HG03135 (cell line): Measurements from ENCODE around the gene MFSD6.

Source experiments
- ATAC-seq: cut with Tn5 transposase; IDR thresholded peaks from one replicate; pipeline ENCODE4 v1.9.1; 2021; ENCODE audit warnings: mild to moderate bottlenecking, moderate library complexity; ENCODE audit not compliant: unreplicated experiment

Gene MFSD6

DNA sequence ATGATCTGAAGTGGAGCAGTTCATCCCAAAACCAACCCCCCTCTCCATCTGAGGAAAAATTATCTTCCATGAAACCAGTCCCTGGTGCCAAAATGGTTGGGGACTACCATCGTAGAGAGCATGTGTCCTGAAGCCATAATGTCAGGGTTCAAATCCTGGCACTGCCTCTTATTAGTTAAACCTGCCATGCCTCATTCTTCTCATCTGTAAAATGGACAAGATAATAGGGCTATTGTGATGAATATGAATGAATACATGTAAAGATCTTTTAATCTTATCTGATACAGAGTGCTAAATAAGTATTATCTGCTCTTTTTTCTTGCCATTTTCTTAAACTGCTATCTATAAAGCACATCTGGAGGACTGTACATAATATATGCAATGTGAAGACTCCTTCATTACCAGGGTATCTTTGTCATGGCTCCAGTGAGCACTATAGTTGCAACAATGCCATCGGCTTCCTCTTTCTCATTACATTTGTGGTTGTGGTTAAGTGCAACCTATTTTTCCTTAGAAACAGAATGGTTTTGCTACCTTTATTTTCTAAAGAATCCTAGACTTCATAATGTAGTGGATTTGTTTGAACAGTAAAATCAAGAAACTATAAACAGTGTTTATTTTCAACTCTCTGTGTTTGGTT, 27.0 kb downstream of the MFSD6 start:
- no peak for ATAC-seq

DNA sequence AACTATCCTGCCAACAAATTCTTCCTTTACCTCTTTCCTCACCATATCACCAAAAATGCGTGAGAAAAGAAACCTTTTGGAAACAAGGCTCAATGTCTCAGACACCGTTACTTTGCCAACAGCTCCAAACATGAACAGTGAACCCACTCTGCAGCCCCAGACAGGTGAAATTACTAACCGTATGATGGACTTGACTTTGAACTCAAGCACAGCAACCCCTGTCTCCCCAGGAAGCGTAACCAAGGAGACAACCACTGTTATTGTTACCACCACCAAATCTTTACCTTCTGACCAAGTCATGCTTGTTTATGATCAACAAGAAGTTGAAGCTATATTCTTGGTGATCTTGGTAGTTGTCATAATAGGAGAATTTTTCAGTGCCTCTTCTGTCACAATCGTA, 28.4 kb downstream of the MFSD6 start:
- no peak for ATAC-seq

DNA sequence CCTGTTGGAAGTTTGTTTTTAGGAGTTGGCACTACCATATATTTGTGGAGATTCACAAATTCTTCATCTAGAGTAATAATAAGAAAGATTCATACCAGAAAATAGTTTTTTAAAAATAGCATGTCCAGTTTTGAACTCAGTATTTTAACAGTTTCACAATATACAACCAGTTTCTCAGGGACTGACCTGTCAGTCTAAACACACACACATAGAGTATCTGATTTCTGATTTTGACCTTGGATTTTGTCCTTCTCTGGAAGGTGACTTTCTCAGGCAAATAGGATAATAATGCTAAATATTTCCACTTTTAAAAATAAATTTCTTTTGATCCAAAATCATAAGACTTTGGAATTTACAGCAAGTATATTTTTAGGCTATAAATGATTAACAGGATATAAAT, 32.0 kb downstream of the MFSD6 start:
- ATAC-seq, result no peak

DNA sequence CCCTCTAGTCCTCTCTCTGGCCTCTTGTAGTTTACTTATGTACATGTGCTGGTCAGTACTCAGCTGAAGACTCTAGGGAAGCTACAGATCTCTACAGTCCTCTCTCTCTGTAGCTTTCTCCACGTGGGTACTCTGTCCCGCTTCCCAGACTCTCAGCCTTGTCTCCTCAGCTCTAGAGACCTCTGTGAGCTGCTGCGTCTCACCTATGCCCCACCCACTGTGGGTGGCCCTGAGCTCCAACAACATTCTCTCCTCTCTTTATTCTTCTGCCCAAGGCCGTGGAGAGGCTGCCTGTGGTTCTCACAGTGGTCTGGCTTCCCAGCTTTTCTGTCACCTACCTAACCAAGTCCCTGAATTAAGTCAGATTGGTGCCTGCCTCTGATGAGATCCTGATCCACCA, 33.4 kb downstream of the MFSD6 start:
- no peak for ATAC-seq

DNA sequence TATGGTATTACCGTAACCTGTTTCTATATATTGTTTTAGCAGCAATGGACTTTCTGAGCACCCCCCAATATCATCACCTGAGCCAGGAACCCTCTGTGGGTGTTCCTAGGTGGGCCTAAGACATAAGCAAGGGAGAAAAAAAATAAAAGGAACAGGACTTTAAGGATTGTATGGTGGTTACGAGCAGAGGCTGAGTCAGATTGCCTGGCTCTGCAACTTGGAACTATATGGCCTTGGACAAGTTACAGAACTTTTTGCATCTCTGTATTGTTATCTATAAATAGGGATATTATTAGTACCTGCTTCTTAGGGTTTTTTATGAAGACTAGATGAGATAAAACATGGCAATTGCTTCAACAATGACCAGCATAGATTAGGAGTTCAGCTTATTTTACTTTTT, 34.9 kb downstream of the MFSD6 start:
- ATAC-seq, result no peak

DNA sequence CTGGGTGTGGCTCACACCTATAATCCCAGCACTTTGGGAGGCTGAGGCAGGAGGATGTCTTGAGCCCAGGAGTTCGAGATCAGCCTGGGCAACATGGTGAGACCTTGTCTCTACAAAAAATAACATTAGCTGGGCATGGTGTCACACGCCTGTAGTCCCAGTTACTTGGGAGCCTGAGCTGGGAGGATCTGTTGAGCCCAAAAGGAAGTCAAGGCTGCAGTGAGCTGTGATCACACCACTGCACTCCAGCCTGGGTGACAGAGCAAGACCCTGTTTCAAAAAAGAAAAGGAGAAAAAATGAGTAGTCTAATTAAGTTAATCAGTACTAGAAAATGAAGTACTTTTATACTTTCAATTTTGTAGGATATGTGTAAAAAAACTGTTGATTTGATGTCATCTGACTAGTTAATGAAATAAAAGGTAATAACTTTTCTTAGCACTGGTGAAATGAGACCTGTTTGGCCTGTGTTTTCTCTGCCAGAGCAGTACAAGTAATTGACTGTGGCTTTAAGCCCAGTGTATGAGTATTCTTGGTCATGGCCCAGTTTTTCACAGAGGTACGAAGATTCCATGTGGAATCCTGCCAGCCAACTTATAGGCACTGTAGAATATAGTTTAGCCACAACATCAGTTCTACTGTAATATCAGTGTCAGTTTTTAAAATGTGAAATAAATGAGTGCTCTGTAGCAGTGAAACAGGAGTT, 35.8 kb downstream of the MFSD6 start:
- no peak for ATAC-seq

DNA sequence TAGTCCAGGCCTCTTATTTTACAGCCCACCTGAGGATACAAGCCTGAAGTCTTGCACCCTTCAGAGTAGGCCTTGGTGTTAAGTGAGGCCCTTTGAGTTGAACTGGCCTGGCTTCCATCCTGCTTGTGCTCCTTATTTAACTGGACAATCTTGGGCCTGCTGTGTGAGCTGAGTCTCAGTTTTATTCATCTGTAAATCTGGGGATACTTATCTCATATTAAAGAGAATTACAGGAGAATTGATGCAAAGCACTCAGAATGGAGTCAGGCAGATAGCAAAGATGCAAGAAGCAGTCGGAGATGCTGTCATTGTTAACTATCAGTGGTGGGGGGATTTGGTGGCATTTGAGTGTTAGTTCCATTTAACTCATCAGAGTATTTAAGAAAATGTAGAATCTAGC, 36.8 kb downstream of the MFSD6 start:
- no peak for ATAC-seq

DNA sequence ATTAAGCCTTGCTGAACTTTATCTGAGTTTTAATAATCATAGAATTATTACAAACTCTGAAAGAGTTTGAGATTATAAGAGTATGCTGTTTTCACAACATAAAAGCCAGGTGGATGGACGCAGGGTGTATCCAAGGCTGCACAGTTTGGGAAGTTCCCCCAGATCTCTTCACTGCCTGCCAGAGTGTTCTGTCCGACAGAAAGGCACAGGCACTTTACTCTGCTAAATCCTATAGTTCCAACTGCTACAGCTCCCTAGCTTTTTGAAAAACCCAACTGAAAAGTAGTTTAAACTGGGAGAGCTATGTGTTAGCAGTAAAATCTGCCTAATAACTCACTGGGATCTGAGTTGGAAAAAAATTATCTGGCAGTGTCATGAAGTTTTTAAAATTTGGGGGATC, 38.0 kb downstream of the MFSD6 start:
- ATAC-seq, result no peak

DNA sequence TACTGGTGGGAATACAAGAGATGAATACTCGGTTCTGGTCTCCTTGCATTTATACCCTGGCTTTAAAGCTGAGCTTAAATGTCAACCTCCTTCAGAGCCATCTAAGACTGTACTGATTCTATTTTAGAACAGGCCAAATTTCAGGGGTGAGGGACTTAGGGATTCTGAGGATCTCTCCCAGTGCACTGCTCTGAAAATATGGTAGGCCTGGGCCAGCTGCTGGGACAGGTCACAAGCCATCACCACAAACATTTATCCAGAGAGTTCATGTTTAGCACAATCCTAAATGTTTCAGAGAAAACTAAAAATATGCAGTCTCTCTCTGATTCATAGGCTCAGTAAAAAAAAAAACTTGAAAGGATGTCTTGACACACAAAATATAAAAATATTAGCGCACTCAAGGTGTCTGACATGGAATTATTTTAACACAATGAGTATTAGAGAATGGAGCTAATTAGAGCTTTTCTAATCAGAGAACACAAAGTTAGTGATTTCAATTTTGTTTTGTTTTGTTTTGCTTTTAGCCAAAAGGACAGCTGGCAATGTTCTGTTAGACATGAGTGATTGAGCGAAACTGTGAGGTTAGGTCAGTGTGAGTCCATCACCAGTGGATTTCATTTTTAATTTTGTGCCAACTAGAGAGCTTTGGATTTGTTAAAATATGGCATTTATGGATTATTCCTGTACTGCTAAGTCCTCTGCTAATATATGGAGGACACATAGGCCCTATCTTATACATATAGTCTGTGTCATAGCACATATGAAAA, 38.8 kb downstream of the MFSD6 start:
- no peak for ATAC-seq

DNA sequence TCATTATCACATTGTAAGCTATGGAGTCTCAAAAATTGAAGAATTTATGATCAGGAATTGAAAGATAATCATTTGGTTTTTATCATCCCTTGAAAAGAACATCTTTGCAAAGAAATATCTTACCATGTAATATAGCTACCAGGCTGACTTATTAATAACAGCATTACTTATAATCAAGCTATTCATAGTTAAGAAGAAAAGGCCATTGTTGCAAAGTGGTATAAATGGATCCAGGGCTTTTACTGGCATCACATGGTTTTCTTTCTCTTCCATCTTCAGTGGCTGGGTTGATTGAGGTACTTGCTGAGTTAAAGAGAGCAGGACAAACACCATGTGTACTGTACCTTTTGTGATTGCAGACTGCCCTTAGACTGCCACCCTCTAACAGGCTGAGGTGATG, 39.6 kb downstream of the MFSD6 start:
- no peak for ATAC-seq

DNA sequence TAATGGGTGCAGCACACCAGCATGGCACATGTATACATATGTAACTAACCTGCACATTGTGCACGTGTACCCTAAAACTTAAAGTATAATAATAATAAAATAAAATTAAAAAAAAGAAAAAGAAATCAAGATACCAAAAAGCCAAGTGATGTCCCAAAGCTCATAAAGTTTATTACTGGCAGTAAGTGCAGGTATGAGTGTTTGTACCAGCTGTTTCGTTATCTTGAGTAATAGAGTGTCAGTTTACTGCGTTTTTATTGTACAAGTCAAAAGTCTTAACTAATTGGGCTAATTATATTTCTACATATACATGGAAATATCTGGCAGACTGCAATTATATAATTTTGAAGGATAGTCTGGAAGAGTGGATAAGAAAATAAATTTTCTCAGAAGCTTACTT, 41.8 kb downstream of the MFSD6 start:
- ATAC-seq, result no peak

DNA sequence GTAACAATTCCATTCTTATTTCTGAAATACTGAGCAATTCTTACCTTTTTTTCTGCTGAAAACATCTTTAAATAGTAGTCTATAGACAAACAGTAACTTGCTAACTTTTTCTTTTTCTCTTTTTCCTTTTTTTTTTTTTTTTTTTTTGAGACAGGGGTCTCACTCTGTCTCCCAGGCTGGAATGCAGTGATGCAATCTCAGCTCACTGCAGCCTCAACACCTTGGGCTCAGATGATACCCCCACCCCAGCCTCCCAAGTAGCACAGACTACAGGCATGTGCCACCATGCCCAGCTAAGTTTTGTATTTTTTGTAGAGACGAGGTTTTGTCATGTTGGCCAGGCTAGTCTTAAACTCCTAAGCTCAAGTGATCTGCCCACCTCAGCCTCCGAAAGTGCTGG, 42.2 kb downstream of the MFSD6 start:
- no peak for ATAC-seq

DNA sequence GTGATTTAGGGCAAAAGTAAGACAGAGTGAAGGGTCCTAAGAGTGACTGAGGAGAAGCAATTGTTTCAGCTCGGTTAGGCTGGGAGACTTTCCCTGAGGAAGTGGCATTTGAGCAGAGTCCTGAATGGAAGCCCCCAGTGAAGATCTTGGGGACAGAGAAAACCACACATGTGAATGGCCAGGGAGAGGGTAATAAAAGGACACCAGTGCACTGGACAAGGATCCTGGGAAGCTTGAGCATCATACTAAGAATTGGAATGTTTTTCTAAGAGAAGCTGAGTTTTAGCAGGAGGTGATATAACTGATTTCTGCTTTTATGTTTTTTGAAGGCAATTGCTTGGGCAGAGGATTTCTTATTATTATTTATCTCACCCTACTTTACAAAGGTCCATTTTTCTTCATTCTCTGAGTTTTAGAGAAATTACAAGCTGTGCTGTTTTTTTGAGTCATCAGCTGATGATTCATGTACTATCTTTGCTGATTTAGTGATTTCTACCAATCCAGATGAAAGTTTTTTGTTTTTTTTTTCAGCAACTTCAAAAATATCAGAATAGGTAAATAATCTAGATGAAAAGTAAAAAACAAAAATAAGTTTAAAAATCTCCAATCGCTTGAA, 43.5 kb downstream of the MFSD6 start:
- ATAC-seq, result no peak

DNA sequence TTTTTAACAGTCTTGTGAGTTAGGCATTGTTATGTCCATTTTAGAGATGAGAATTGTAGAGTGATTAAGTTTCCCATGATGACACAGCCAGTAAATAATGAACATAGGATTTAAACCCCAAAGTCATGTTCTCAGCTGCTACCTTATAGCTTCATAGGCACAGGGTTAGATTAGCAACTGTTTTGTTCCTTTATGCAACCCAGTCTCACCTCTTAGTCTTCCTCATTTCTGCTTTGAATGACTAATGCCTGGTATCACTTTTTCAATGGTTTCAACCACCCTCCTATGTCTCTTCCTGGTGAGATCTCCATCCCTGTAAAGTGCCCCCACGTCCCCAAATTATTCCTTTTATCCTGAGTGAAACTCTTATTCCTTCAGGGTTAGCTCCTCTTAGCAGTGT, 44.3 kb downstream of the MFSD6 start:
- no peak for ATAC-seq

DNA sequence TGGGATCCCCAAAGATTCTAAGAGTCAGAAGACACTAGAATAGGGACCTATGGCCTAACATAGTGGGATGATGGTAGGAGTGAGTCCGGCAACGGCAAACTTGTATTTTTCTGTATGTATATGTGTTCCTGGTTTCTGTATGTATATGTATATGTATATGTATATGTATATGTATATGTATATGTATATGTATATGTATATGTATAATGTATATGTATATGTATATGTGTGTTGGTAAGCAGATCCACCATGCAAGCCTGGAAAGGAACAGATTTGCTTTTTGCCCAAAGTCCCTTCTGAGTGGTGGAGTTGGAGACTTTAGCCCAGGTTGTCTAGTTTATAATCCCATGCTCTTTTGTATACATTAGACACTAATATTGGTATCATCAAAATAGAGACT, 46.6 kb downstream of the MFSD6 start:
- no peak for ATAC-seq

DNA sequence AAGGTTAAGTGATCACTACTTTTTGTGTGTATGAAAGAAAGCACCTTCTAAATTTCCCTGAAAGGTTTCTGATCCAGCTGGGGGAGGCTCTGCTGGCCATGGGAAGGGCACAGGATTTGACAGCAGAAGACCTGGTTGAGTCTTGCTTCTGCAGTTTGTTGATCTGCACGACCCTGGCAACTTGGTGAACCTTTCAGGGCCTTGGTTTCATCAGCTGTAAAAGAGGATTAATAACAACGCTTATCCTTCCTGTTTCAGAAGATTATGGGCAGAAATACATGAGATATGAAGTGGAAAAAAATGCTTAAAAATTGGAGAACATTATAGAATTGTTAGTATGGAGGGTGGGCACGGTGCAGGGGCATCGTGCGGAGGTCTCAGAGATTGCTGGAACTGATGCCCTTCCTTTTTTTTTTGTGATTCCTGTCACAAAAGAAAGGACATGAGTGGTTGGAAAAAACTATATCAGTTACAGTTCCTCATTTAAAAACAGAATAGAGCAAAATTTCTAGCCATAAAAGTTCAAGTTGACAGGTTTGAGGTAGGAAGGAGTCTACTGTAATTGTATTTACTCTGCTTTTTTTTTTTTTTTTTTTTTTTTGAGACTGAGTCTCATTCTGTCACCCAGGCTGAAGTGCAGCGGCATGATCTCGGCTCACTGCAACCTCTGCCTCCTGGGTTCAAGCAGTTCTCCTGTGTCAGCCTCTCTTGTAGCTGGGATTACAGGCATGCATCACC, 47.4 kb downstream of the MFSD6 start:
- ATAC-seq, result no peak

DNA sequence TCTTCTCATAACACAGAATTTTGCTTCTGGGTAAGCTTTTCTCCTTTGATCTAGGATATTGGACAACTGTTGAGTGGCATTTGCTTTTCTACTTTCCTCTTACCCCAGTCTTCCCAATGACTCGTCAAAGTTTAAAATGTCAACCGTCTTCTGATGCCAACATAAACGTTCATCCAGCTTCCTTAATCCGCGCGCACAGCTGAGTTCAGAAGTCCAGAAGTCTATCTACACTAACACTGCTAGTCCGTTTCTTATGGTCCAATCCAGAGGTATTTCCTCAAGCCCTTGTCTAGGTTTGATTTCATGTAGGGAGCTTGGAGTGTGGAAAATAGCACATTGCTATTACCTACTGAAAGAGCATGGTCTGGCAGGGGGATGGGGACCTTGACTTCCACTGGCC, 48.7 kb downstream of the MFSD6 start:
- no peak for ATAC-seq

DNA sequence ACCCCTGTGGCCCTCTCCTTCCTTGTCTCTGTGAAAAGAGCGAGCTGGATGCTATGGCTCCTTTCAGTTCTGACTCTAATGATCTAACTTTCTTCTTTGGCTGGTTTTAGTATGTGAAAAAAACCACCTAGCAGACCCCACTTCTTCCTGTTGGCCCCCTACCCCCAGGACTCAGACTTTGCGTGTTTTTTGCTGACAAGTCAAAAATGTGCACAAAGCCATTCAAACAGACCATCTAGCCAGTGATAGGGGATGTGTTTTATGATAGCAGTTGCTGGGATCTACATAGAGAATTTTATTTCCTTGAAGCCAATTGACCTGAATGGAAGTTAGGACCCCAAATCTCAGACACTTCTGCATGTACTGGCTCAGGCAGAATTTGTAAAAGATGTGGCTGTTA, 49.1 kb downstream of the MFSD6 start:
- no peak for ATAC-seq

DNA sequence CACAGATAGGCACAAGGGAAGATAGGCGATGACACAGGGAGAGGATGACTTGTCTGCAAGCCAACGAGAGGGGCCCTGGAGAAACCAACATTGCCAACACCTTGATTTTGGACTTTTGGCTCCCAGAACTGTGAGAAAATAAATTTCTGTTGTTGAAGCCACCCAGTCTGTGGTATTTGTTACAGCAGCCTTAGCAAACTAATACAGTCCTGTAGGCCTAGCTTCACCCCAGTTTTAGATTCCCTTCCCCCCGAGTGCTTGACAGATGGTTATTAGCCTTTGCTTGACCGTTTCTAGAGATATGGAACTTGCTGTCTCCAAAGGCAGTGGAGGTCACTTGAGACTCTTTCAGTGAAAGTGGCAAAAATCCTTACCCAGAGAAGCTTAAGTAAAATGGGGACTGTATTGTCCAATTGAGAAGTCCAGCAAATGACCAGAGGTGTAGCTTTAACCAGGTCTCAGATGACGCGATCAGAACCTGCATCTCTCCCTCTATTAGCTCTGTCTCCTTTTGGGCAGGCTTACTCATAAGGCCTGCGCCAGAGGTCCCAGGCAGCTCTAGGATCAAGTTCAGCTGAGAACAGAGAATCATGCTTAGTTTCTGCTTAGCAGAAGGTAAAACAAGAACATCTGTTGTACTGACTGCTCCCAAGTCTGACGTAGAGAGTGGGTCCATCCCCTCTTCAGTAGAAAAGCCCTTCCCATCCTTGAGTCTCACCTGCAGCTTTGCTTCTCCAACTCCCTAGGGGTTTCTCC, 50.4 kb downstream of the MFSD6 start:
- ATAC-seq, result no peak

DNA sequence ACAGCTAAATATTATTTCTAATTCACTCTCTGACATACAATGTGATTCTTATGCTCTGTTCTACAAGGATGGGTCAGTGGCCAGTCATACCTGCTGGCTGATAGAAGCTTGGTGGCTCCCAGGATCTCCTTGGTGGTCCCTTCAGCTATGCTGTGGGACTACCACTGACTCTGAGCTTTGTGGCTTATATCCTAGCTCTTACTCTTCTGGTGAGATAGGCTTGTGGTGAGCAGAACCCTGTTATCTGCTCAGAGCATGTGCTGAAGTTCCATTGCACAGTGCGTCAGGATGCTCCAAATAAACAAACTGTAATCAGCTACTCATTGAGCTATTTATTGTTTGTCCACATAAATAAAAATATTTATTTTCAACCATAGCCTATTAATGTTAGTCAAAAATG, 51.7 kb downstream of the MFSD6 start:
- no peak for ATAC-seq
